K562 treated with DMSO at 1 percent for 48 hours (cell line): ENCODE data around the gene COL27A1. TPM values are rescaled to one million over a fixed set of nuclear protein-coding genes. Genes with fewer than 3 reads are reported as not detected.

Source experiments
- total RNA-seq: library from RNA; unstranded; fragments of 300-600 nt; gene quantifications from 2 replicates; pipeline ENCODE4 v1.2.3, GENCODE V29; 2022; ENCODE audit warnings: low replicate concordance; ENCODE audit errors: extremely low read depth

Gene COL27A1
- total RNA-seq, result not detected in 2 replicates

DNA sequence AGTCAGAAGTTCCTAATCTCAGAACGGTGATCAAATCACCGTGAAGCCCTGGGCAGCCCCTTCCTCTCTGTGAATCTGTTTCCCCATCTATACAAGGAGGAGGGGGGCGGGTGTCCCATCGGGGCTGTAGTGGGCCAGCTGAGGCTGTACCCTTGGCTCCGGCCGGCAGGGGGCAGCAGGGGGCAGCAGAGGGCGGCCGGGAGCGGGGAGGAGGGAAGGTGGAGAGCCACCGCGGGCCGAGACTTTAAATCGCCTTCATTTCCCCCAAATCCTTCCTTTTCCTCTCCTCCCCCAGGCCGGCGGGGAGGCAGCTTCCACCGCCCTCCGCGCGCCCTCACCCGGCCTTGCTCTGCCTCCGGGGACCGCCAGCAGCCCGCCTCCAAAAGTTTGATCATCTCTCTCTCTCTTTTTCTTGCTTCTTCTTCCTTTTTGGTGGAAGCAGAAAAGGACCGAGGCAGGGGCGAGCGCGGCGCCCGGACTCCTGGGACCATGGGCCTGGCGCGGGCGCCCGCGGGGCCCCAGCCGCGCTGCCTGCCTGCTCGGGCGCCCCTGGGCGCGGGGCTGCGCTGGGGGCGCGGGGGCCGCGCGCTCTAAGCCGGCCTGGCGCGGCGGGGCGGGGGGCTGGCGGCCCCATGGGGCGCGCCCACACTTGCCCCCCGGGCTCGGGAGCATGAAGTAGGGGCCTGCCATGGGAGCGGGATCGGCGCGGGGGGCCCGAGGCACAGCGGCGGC is at the start of gene COL27A1:
COL27A1 (plus strand) TSS at position 275 of the 732 bp plus-strand sequence; CDS start at position 689, 414 bp downstream.

GRCh38 chr9:114322831-114323531 is 167.6 kb downstream of the COL27A1 start, which contains the start of gene ORM1:
Gene ORM1, plus strand, starts transcription at chr9:114323098. Its CDS starts 36 bp downstream, at chr9:114323134.

DNA sequence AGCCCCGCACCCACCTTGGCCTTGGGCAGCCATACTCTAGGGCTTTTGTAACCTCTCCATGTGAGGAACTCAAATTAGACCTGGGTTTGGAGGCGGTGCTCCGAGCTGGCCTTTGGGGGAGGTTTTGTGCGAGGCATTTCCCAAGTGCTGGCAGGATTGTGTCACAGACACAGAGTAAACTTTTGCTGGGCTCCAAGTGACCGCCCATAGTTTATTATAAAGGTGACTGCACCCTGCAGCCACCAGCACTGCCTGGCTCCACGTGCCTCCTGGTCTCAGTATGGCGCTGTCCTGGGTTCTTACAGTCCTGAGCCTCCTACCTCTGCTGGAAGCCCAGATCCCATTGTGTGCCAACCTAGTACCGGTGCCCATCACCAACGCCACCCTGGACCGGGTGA is 174.3 kb downstream of the COL27A1 start, which contains the start of gene ORM2:
ORM2 (plus strand) TSS at position 245 of the 398 bp plus-strand sequence; CDS start at position 281, 36 bp downstream.

Other genes with a start within 250 kb of the COL27A1 start
- gene AMBP, start 77.2 kb upstream of the COL27A1 start, total RNA-seq, result not detected in 2 replicates
- not detected in 2 replicates for gene KIF12, start 56.2 kb upstream of the COL27A1 start, total RNA-seq
- gene ORM1, start 167.6 kb downstream of the COL27A1 start, total RNA-seq, result not detected in 2 replicates
- not detected in 2 replicates for gene ORM2, start 174.3 kb downstream of the COL27A1 start, total RNA-seq
- gene AKNA, start 232.4 kb downstream of the COL27A1 start, total RNA-seq, result not detected in 2 replicates